KOPT-K1 (cell line): ENCODE measurements around the gene PCDHB12.
"Not testable (repeated sequence)": the region's sequence is repeated elsewhere in the genome, so short reads cannot be mapped to it uniquely, and the experiment has no call there.

Source experiments
- H3K27ac ChIP-seq: fragments of 200-600 bp; sonication (generic); 2 replicates; pipeline ENCODE4 v1.5.1; 2016; ENCODE audit warnings: antibody characterized with exemption, mild to moderate bottlenecking, low read depth, low read length; ENCODE audit not compliant: poor library complexity, severe bottlenecking
- H3K36me3 ChIP-seq: fragments of 200-600 bp; sonication (generic); 2 replicates; pipeline ENCODE4 v1.5.1; 2017; ENCODE audit warnings: antibody characterized with exemption, mild to moderate bottlenecking, low read length, moderate library complexity; ENCODE audit not compliant: insufficient read depth
- H3K9me3 ChIP-seq: fragments of 200-600 bp; sonication (generic); 2 replicates; pipeline ENCODE4 v1.5.1; 2017; ENCODE audit warnings: antibody characterized with exemption, low read length, mild to moderate bottlenecking; ENCODE audit not compliant: insufficient read depth, poor library complexity, severe bottlenecking

The PCDHB12 gene

GRCh38 chr5:141192110-141192725, 16.3 kb upstream of the PCDHB12 start, which contains the start of gene PCDHB10:
Gene PCDHB10 (plus strand): TSS chr5:141192353. CDS start chr5:141192553, 200 bp downstream.
- no peak within 1 kb of the TSS for H3K27ac ChIP-seq
- H3K9me3 ChIP-seq, result peaks cover 11% of the 10 kb centered on the region
- H3K36me3 ChIP-seq, result no peaks in the 10 kb centered on the region

- not testable (repeated sequence) for H3K27ac ChIP-seq, H3K36me3 ChIP-seq
- peaks cover 23% of the 10 kb centered on the region for H3K9me3 ChIP-seq
Observed at GRCh38 chr5:141194332-141194731, 14.2 kb upstream of the PCDHB12 start.

GRCh38 chr5:141196363-141196762, 12.2 kb upstream of the PCDHB12 start:
- Histone ChIP-seq H3K36me3 (no peaks in the 10 kb centered on the region), H3K9me3 (peaks cover 23% of the 10 kb centered on the region), H3K27ac (no peak overlapping the region)

GRCh38 chr5:141199359-141200235, 8.9 kb upstream of the PCDHB12 start, which contains the start of gene PCDHB11:
Gene PCDHB11 (plus strand): TSS chr5:141199627. CDS start chr5:141199775, 148 bp downstream.
- H3K9me3 ChIP-seq, result peaks cover 23% of the 10 kb centered on the region
- no peak within 1 kb of the TSS for H3K27ac ChIP-seq
- no peaks in the 10 kb centered on the region for H3K36me3 ChIP-seq

- H3K27ac ChIP-seq, H3K36me3 ChIP-seq: not testable (repeated sequence)
- peaks cover 21% of the 10 kb centered on the region for H3K9me3 ChIP-seq
Observed at GRCh38 chr5:141201126-141201525, 7.4 kb upstream of the PCDHB12 start.

- peaks cover 16% of the 10 kb centered on the region for H3K9me3 ChIP-seq
Observed at GRCh38 chr5:141201646-141202045, 6.9 kb upstream of the PCDHB12 start.

GRCh38 chr5:141210281-141210680, 1.8 kb downstream of the PCDHB12 start:
- not testable (repeated sequence) for H3K27ac ChIP-seq, H3K36me3 ChIP-seq, H3K9me3 ChIP-seq

More at GRCh38 chr5:141201646-141202045, 6.9 kb upstream of the PCDHB12 start:
- H3K36me3 ChIP-seq, H3K27ac ChIP-seq: not testable (repeated sequence)

- H3K9me3 ChIP-seq, H3K27ac ChIP-seq, H3K36me3 ChIP-seq: not testable (repeated sequence)
Observed at GRCh38 chr5:141210849-141211248, 2.3 kb downstream of the PCDHB12 start.

- H3K36me3 ChIP-seq, H3K27ac ChIP-seq, H3K9me3 ChIP-seq: not testable (repeated sequence)
Observed at GRCh38 chr5:141213656-141214339, 5.3 kb downstream of the PCDHB12 start, which contains the start of gene PCDHB13. Gene PCDHB13 (plus strand): TSS chr5:141213919. CDS start chr5:141214124, 205 bp downstream.

GRCh38 chr5:141214583-141214982, 6.1 kb downstream of the PCDHB12 start:
- not testable (repeated sequence) for H3K36me3 ChIP-seq, H3K27ac ChIP-seq, H3K9me3 ChIP-seq

- H3K27ac ChIP-seq, H3K36me3 ChIP-seq, H3K9me3 ChIP-seq: not testable (repeated sequence)
Observed at GRCh38 chr5:141215504-141215903, 7.0 kb downstream of the PCDHB12 start.

GRCh38 chr5:141216035-141216434, 7.5 kb downstream of the PCDHB12 start:
- H3K36me3 ChIP-seq, H3K9me3 ChIP-seq: not testable (repeated sequence)

GRCh38 chr5:141223112-141223783, 14.7 kb downstream of the PCDHB12 start, which contains the start of gene PCDHB14:
Gene PCDHB14 (plus strand): TSS chr5:141223343. CDS start chr5:141223506, 163 bp downstream.
- no peaks in the 10 kb centered on the region for H3K36me3 ChIP-seq
- no peak within 1 kb of the TSS for H3K27ac ChIP-seq
- no peaks in the 10 kb centered on the region for H3K9me3 ChIP-seq

More at GRCh38 chr5:141216035-141216434, 7.5 kb downstream of the PCDHB12 start:
- not testable (repeated sequence) for H3K27ac ChIP-seq

- not testable (repeated sequence) for H3K9me3 ChIP-seq, H3K27ac ChIP-seq, H3K36me3 ChIP-seq
Observed at GRCh38 chr5:141224844-141225243, 16.3 kb downstream of the PCDHB12 start.
